TTC549 (cell line): ENCODE data around the gene SMIM12.

Experiments
- FAIRE-seq: peaks from 2 replicates; lab custom pipeline; 2012; peaks lifted over from hg19 to GRCh38; lab: Jason Lieb, UNC

SMIM12 gene

GRCh38 chr1:34859446-34860200, at the start of gene SMIM12:
Gene SMIM12 (minus strand): TSS chr1:34859749. CDS start chr1:34855977, 3,772 bp downstream.
- peak; percentile 70 for FAIRE-seq

GRCh38 chr1:34908369-34908768, 48.8 kb upstream of the SMIM12 start:
- no peak for FAIRE-seq

DNA sequence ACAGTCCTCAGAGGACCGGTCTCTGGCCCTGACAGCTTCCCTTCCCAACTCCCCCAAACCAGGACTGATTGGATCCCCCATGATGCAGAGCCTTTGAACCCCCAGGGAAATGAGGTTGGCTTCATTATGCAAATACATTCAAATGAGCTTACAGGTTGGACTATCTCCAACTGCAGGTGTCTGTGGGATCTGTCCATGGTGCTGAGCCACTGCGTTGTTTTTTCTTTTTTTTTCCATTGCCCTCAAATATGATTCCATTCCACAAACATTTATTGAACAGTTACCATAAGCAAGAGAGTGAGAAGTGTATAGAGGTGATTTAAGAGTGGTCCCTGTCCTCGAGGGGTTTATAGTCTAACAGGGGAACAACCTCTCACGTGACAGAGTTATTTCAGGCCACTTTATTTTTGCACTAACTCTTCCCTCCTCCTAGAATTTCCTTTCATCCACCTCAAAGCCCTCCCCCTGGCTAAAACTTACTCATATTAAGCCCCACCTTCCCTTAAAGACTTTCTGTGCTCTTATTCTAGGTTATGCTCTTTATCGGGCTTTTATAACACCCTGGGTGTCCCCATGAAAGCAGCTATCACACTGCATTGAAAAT, 48.0 kb upstream of the SMIM12 start:
- FAIRE-seq: no peak

- no peak for FAIRE-seq
These were observed 47.2 kb upstream of the SMIM12 start for GRCh38 chr1:34906756-34907155.

DNA sequence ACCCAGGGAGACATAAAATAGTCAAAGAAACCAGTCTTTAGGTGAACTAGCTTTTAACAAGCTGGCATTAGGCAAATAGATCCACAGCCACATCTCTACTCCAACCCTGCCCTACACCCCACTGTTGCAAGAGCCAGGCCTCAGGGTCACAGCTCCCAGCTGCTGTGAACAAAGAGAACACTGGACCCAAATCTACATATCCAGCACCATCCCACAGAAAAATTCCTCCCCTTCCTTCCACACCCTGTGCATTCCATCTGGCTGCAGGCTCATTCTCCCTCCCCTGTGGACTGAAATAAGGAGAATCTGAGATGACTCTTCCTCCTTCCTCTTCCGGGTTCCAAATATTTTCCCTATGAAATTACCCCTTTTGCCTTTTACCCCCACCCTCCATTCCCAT, 46.7 kb upstream of the SMIM12 start:
- no peak for FAIRE-seq

- FAIRE-seq: no peak
These were observed 45.5 kb upstream of the SMIM12 start for GRCh38 chr1:34905098-34905459.

DNA sequence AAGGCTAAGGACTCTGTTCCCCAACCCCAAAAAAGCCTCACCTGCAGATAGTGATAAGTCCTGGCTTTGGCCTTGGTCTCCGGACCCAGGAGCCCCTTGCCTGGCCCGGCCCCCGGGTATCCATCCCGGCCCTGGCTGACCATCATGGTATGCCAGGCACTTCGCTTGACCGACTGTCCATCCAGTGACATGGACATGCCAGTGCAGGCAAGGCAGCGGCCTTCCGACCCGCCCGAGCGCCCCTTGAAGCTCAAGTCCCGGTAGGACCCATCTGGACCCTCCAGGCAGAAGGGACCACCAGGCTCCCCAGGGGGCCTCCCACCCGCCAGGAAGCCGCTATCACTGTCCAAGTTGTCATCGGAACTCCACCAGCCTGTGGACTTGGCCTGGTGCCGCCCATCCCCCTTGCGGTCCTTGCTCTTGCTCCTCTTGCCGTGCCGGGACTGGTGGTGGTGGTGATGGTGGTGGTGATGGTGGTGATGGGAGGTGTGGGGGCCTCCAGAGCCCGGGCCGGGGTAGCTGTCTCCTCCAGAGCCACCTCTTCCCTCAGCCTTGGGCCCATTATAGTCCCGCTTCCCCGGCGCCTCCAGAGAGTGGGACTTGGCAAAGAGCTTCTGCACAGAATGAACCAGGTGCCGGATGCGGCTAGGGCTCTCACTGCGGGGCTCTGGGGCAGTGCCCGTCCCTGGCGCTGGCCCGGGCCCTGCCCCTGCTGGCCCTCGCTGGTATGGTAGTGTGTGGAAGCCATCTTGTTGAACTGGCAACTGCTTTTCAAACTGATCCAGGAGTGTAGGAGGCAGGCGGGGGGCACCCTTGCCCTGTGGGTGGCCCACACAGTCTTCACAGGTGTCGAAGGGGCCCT, 44.9 kb upstream of the SMIM12 start:
- no peak for FAIRE-seq

- FAIRE-seq: no peak
These were observed 42.4 kb upstream of the SMIM12 start for GRCh38 chr1:34901919-34902318.

- no peak for FAIRE-seq
These were observed 41.4 kb upstream of the SMIM12 start for GRCh38 chr1:34900775-34901502.

- no peak for FAIRE-seq
These were observed 40.4 kb upstream of the SMIM12 start for GRCh38 chr1:34899906-34900305.

GRCh38 chr1:34899471-34899870, 39.9 kb upstream of the SMIM12 start:
- no peak for FAIRE-seq

DNA sequence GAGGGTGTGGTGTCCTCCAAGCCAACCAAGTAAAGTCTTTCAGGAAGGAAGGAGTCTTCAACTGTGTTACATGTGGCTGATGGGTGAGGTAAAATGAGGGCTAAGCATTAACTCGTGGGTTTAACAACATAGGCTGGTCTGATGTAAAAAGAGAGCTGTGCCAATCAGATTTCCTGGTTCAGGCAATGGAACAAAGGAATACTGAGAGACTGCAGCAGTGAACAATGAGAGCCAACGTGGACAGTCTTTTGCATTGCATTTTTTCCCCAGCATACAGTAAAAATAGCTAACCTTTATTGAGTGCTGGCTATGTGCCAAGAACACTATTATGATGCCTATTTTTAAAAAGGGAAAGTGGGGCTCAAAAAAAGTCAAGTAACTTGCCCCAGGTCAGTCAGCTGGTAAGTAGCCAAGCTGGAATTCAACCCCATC, 38.8 kb upstream of the SMIM12 start:
- no peak for FAIRE-seq

DNA sequence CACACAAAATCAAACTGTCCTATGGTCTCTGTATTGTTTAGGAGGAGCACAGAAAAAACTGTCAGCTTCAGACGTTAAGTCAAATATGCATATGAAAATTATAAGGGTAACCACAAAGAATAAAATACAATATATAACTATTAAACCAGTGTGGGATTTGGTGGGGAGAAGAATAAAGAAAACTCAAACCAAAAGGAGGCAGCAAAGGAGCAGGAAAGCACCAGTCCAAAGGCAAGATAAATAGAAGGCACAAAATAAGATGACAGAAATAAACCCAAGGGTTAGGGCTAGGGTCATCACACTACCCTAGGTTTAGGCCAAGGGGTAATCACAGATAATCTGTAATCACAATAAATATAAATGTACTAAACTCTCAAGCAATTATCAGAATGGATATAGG, 37.1 kb upstream of the SMIM12 start:
- no peak for FAIRE-seq

DNA sequence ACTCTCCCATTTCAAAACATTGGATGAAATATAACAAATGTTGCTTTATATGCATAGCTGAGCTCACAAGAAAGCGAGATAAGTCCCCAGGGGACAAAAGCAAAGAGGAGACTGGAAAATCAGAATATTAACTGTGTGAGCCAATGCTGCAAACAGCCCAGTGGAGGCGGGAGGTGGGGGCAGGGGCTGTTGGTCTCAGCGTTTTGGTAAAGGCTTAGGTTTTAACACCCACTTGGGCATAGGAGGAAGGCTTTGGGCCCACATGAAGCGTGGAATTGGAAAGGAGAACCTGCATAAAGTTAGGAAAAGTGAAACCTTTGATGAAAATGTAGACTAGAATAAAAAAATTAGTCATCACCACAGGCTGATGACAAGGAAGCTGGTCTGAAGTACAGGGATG, 30.2 kb upstream of the SMIM12 start:
- FAIRE-seq: no peak

DNA sequence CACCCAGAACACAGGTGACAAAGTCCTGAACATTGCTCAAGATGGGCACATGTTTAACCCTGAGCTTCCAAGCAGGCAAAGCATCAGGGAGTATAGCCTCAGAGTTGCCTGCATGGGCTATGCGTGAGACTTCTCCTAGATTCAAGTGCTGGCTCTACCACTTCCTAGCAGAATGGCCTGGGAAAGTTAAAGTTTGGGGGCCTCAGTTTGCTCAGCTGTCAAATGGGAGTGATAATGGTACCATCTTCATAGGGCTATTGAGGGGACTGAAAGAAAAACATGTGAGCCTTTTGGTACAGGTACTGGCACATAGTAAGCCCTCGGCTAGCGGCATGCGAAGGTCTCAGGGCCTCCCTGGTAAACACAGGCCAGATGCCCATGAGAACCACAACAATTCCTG, 28.0 kb upstream of the SMIM12 start:
- no peak for FAIRE-seq

- no peak for FAIRE-seq
These were observed 26.1 kb upstream of the SMIM12 start for GRCh38 chr1:34885405-34886247.

DNA sequence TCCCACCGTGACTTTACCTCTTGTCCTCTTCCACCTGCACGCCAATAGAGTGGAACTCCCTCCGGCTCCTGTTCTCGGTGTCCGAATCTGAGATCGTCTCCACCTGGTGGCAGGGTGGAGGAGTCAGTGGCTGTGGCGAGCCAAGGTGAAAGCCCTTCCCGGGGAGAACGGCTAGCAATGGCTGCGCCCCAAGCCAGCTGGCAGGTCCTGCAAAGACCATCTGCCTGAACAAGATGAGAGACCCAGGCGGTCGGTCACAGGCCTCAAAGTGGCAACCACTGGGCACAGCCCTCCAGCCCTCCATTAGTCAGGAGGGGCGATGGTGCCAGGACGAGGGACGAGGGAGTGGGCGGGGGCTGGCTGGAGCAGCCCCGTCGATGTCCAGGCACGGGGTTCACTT, 25.4 kb upstream of the SMIM12 start:
- FAIRE-seq: no peak

DNA sequence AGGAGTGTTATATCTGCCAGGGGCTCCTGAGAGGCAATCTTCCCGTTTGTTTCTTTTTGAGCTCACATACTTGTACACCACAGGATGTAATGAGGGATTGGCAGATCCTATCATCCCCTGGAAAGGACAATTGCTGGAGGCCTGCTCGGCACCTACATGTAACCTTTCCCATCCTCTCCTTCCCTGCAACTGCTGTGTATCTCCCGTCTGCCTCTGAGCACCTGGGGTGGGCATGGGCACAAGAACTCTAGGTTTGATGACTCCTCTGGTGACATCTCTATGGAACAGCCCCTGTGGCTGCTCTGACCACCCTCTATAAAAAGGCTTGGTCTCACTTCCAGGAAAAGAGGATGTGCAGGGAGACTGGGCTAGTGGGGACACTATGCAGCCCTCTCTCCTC, 25.0 kb upstream of the SMIM12 start:
- FAIRE-seq: no peak

DNA sequence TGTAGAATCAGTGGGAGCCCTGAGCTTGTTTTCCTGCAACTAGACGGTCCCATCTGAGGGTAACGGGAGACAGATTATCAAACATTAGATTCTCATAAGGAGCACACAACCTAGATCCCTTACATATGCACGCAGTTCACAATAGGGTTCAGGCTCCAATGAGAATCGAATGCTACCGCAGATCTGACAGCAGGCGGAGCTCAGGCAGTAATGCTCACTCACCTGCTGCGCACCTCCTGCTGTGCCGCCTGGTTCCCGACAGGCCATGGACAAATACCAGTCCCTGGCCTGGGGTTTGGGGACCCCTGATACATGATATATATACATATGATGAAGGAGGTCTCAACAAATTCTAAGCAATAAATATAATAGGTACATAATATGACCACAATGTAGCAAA, 19.7 kb upstream of the SMIM12 start:
- FAIRE-seq: no peak

- FAIRE-seq: no peak
These were observed 16.9 kb upstream of the SMIM12 start for GRCh38 chr1:34876406-34876805.

DNA sequence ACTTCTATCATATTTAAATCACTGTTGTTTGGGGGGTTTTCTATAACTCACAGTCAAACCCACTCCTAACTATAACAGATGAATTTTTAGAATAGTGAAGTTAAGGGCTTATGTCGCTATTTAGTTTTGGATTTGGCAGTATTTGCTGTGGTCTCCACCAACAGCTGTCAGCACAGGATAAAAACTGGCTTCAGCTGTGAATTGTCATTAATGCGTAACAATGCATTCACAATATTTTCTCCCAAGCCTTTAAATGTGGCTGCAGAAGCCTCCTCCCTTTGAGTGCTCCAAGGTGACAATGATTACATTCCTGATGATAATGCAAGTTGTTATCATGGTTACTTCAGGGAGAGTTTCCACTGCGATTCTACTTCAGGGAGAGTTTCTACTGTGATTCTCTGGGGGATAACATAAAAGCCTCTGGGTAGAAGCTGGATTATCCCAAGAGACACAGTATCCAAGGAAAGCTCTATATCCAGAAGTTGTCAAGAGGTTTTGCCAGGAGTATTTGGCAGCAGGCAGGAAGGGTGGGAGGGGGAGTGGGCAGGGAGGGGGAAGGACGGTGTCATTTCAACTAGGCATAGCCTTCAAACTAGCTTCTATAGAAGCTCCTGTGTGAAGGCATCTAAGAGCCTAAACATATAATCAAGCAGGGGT, 14.9 kb upstream of the SMIM12 start:
- no peak for FAIRE-seq
